PC-9 (cell line): ENCODE measurements around the gene TET2. TPM values are rescaled to one million over a fixed set of nuclear protein-coding genes. Genes with fewer than 3 reads are reported as not detected.

Experiments used
- BruUV-seq: library from RNA; stranded (reverse); fragments of 400-500 nt; replicated peaks from 2 replicates; lab custom pipeline; 2021; lab: Mats Ljungman, UMichigan
- CTCF ChIA-PET: fragments of 300-600 bp; sonication (Branson Sonifier 250); formaldehyde crosslinking; loops from one replicate; lab custom pipeline; 2022; ENCODE audit warnings: antibody characterized with exemption; lab: Charles Lee
- POLR2A ChIA-PET: fragments of 300-600 bp; sonication (Branson Sonifier 250); formaldehyde crosslinking; loops from one replicate; lab custom pipeline; 2022; ENCODE audit warnings: antibody characterized with exemption; ENCODE audit not compliant: unreplicated experiment; lab: Charles Lee
- DNase-seq, 2 experiments: peaks; one replicate each; pipeline versions ENCODE4 v3.0.0 to v3.0.0-alpha.2; 2015 to 2022; ENCODE audit warnings: mixed read lengths in 1 of 2
- H2AFZ ChIP-seq: fragments of 200-600 bp; sonication (generic); 2 replicates; pipeline ENCODE4 v1.8.1; 2017; ENCODE audit warnings: antibody characterized with exemption
- H3F3A ChIP-seq: fragments of 200-600 bp; sonication (generic); 2 replicates; pipeline ENCODE4 v1.8.1; 2017; ENCODE audit warnings: antibody characterized with exemption, mild to moderate bottlenecking, low read depth; ENCODE audit not compliant: insufficient read depth
- H3K27ac ChIP-seq: fragments of 200-600 bp; sonication (generic); 2 replicates; pipeline ENCODE4 v1.6.1; 2016; ENCODE audit warnings: mixed run types
- H3K27me3 ChIP-seq: fragments of 200-600 bp; sonication (generic); 2 replicates; pipeline ENCODE4 v1.6.1; 2016; ENCODE audit warnings: low read depth, mixed run types; ENCODE audit not compliant: insufficient read depth
- H3K36me3 ChIP-seq: fragments of 200-600 bp; sonication (generic); 2 replicates; pipeline ENCODE4 v1.6.1; 2016; ENCODE audit warnings: low read depth, mixed run types
- H3K4me1 ChIP-seq: fragments of 200-600 bp; sonication (generic); replicated peaks from 2 replicates; pipeline ENCODE4 v1.6.1; 2016; ENCODE audit warnings: mixed run types; ENCODE audit not compliant: insufficient read depth
- H3K4me2 ChIP-seq: fragments of 200-600 bp; sonication (generic); 2 replicates; pipeline ENCODE4 v1.6.1; 2017; ENCODE audit warnings: mixed run types
- H3K4me3 ChIP-seq: fragments of 200-600 bp; sonication (generic); 2 replicates; pipeline ENCODE4 v1.6.1; 2016; ENCODE audit warnings: mixed run types
- H3K79me2 ChIP-seq: fragments of 200-600 bp; sonication (generic); 2 replicates; pipeline ENCODE4 v1.6.1; 2017; ENCODE audit warnings: low read depth, mixed run types
- H3K9me2 ChIP-seq: fragments of 200-600 bp; sonication (generic); 2 replicates; pipeline ENCODE4 v1.8.1; 2017; ENCODE audit warnings: mild to moderate bottlenecking; ENCODE audit not compliant: insufficient read depth
- H3K9me3 ChIP-seq: fragments of 200-600 bp; sonication (generic); 2 replicates; pipeline ENCODE4 v1.8.1; 2016; ENCODE audit warnings: low read depth; ENCODE audit not compliant: insufficient read depth
- H4K20me1 ChIP-seq: fragments of 200-600 bp; sonication (generic); 2 replicates; pipeline ENCODE4 v1.8.1; 2017; ENCODE audit not compliant: insufficient read depth
- EZH2 ChIP-seq: fragments of 200-600 bp; sonication (generic); IDR thresholded peaks from 2 replicates; pipeline ENCODE4 v1.8.0; 2017; ENCODE audit warnings: antibody characterized with exemption, low read depth
- intact Hi-C: fragments of 100-400 bp; cut with micrococcal nuclease; formaldehyde crosslinking; loops from one replicate; pipeline ENCODE4 v1.10.0; 2022; ENCODE audit not compliant: unreplicated experiment
- total RNA-seq: library from RNA; stranded (reverse); gene quantifications from 2 replicates; pipeline ENCODE4 v1.2.3, GENCODE V29; 2021
- TF ChIP-seq, protein P1 (sequence below): fragments of 200-600 bp; sonication (generic); conservative IDR thresholded peaks from 2 replicates; pipeline ENCODE4 v1.6.1; 2017; ENCODE audit warnings: mixed run types, antibody characterized with exemption, mild to moderate bottlenecking, moderate library complexity

The TET2 gene
- total RNA-seq, 1 experiment from 2014 or later, result 6.6 TPM

DNA sequence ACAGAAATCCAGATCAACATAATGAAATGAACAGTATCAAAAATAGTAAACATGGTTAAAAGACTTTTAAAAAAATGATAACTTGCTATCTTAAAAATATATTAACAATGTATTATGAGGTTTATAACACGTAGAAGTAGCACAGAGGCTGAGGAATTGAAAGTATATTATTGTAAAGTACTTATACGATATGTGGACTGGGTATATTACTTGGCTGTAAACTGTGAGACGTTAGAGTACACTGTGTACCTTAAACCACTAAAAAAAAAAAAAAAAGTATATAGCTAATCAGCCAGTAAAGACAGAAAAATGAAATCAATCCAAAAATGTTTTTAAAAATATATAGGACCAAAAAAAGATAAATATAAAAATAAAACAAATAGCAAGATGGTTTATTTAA lies 120.6 kb downstream of the TET2 start:
- Histone ChIP-seq H4K20me1 (no peaks in the 10 kb centered on the region), H3K79me2 (no peaks in the 10 kb centered on the region), H3K9me2 (no peaks in the 10 kb centered on the region), H3K36me3 (no peaks in the 10 kb centered on the region), H3K27me3 (no peaks in the 10 kb centered on the region), H2AFZ (no peak overlapping the region), H3K27ac (no peak overlapping the region), H3K4me2 (no peak overlapping the region), H3K9me3 (no peaks in the 10 kb centered on the region), H3K4me1 (no peaks in the 10 kb centered on the region), H3K4me3 (no peak overlapping the region), H3F3A (no peaks in the 10 kb centered on the region)
- TF ChIP-seq, protein P1, sequence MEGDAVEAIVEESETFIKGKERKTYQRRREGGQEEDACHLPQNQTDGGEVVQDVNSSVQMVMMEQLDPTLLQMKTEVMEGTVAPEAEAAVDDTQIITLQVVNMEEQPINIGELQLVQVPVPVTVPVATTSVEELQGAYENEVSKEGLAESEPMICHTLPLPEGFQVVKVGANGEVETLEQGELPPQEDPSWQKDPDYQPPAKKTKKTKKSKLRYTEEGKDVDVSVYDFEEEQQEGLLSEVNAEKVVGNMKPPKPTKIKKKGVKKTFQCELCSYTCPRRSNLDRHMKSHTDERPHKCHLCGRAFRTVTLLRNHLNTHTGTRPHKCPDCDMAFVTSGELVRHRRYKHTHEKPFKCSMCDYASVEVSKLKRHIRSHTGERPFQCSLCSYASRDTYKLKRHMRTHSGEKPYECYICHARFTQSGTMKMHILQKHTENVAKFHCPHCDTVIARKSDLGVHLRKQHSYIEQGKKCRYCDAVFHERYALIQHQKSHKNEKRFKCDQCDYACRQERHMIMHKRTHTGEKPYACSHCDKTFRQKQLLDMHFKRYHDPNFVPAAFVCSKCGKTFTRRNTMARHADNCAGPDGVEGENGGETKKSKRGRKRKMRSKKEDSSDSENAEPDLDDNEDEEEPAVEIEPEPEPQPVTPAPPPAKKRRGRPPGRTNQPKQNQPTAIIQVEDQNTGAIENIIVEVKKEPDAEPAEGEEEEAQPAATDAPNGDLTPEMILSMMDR, result no peak
- no peak for TF ChIP-seq EZH2
- no TSS peak for BruUV-seq
- intact Hi-C loops, result no loop called here
- POLR2A ChIA-PET, result no interaction called here
- CTCF ChIA-PET, result no interaction called here
- no peak for DNase-seq

DNA sequence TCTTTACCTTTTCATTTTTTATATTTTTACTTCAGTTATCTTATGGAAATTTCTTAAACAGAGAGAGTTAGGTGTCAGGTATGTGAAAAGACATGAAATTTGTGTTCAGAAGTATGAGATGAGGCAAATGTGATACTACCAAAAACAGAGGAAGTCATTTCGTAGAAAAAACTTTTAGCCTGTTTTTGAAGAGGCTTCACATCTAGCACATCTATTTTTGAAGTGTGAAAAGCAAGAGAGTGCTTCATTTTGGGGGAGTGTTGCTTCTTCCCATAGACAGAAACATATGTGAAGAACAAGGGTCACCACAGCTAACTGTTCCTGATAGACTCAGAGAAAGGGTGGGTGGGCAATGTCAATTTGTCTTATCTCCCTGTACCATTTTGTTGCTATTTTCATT lies 125.3 kb downstream of the TET2 start:
- no peak overlapping the region for H3K27ac ChIP-seq
- no peaks in the 10 kb centered on the region for H3K27me3 ChIP-seq
- BruUV-seq, result no TSS peak
- no peaks in the 10 kb centered on the region for H3F3A ChIP-seq
- no peaks in the 10 kb centered on the region for H3K9me3 ChIP-seq
- TF ChIP-seq EZH2, result no peak
- TF ChIP-seq, protein P1, result no peak
- no peak for DNase-seq
- H3K9me2 ChIP-seq, result no peaks in the 10 kb centered on the region
- no peak overlapping the region for H3K4me2 ChIP-seq
- intact Hi-C loops, result no loop called here
- H3K36me3 ChIP-seq, result no peaks in the 10 kb centered on the region
- POLR2A ChIA-PET, result no interaction called here
- no peaks in the 10 kb centered on the region for H3K4me1 ChIP-seq
- CTCF ChIA-PET, result no interaction called here
- H2AFZ ChIP-seq, result no peak overlapping the region
- no peaks in the 10 kb centered on the region for H3K79me2 ChIP-seq
- no peaks in the 10 kb centered on the region for H4K20me1 ChIP-seq
- H3K4me3 ChIP-seq, result no peak overlapping the region

DNA sequence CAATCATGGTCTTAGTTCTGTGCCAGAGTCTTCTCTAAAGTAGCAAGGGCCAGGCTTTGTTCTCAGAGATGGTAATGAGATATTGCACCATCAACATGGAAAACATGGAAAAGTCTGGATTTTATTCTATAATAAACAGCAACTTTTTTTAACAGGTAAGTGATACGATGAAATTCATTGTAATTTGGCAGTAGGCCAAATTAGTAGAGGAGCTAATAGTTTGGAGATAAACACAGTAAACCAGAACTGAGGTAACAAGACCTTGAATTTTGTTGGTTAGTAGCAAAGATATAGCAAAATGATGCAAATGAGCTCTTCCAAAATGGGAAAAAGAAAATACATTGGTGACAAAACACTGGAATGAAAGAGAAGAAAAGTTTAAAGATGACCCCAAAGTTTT lies 126.6 kb downstream of the TET2 start:
- Histone ChIP-seq H4K20me1 (no peaks in the 10 kb centered on the region), H3K4me2 (no peak overlapping the region), H3K4me1 (no peaks in the 10 kb centered on the region), H3K27ac (no peak overlapping the region), H3K27me3 (no peaks in the 10 kb centered on the region), H3F3A (no peaks in the 10 kb centered on the region), H2AFZ (no peak overlapping the region), H3K79me2 (no peaks in the 10 kb centered on the region), H3K36me3 (no peaks in the 10 kb centered on the region), H3K9me3 (no peaks in the 10 kb centered on the region), H3K9me2 (no peaks in the 10 kb centered on the region), H3K4me3 (no peak overlapping the region)
- ChIA-PET POLR2A (no interaction called here), CTCF (no interaction called here)
- DNase-seq, result no peak
- intact Hi-C loops, result no loop called here
- TF ChIP-seq EZH2, result no peak
- TF ChIP-seq, protein P1, result no peak
- BruUV-seq, result no TSS peak
